GM19099 (cell line): ENCODE measurements around the gene PLA2G2F.

Experiments used
- POLR2A ChIP-seq: IDR thresholded peaks from 3 replicates; pipeline ENCODE4 v1.6.1; 2011; ENCODE audit warnings: low read depth; ENCODE audit not compliant: insufficient read length; ENCODE audit errors: extremely low read depth

PLA2G2F gene

GRCh38 chr1:20195462-20195780 lies 56.3 kb downstream of the PLA2G2F start:
- TF ChIP-seq POLR2A = no peak

- TF ChIP-seq POLR2A = no peak
Observed at GRCh38 chr1:20197329-20197791, 58.2 kb downstream of the PLA2G2F start.

- no peak for TF ChIP-seq POLR2A
Observed at GRCh38 chr1:20198296-20198695, 59.2 kb downstream of the PLA2G2F start.

- no peak for TF ChIP-seq POLR2A
Observed at GRCh38 chr1:20198918-20199317, 59.8 kb downstream of the PLA2G2F start.

- no peak for TF ChIP-seq POLR2A
Observed at GRCh38 chr1:20199403-20199802, 60.3 kb downstream of the PLA2G2F start.

- TF ChIP-seq POLR2A = no peak
Observed at GRCh38 chr1:20199840-20200239, 60.7 kb downstream of the PLA2G2F start.
